ENCODE results near the gene FHOD3.

GRCh38 chr18:36547544-36547943, 250.0 kb downstream of the FHOD3 start:
- TF ChIP-seq POLR2A (IDR thresholded peaks at IDR 0.05) (no peak), CTCF (IDR thresholded peaks at IDR 0.05) (no peak), EP300 (IDR thresholded peaks at IDR 0.05) (no peak)
